GM12878 (cell line): ENCODE data around the gene TRPM3. TPM values are rescaled to one million over a fixed set of nuclear protein-coding genes. Genes with fewer than 3 reads are reported as not detected.

ENCODE experiments used
- ATAC-seq: fragments of 200-7000 bp; cut with Tn5 transposase; 3 replicates; pipeline ENCODE4 v1.9.1; 2020; ENCODE audit warnings: mild to moderate bottlenecking, moderate library complexity
- BruUV-seq: library from RNA; stranded (reverse); fragments of 400-500 nt; replicated peaks from 2 replicates; lab custom pipeline; 2021; lab: Mats Ljungman, UMichigan
- CTCF ChIA-PET: fragments of 300-600 bp; sonication (Branson Sonifier 250); formaldehyde crosslinking; extraction: SDS; loops from one replicate; lab custom pipeline; 2021; ENCODE audit warnings: inconsistent platforms; lab: Yijun Ruan, JAX
- POLR2A ChIA-PET: fragments of 350-600 bp; formaldehyde crosslinking; extraction: SDS; loops from one replicate; lab custom pipeline; 2021; ENCODE audit warnings: inconsistent platforms; lab: Charles Lee
- RAD21 ChIA-PET: fragments of 300-600 bp; sonication (Branson Sonifier 250); formaldehyde crosslinking; loops from one replicate; lab custom pipeline; 2023; ENCODE audit warnings: antibody characterized with exemption; ENCODE audit not compliant: unreplicated experiment; lab: Charles Lee
- SMC1A ChIA-PET: fragments of 300-600 bp; sonication (Branson Sonifier 250); formaldehyde crosslinking; loops from one replicate; lab custom pipeline; 2023; ENCODE audit not compliant: unreplicated experiment, uncharacterized antibody; lab: Charles Lee
- DNase-seq: peaks from one replicate; pipeline ENCODE4 v3.0.0-alpha.2; 2011; ENCODE audit warnings: low read depth, low spot score
- FAIRE-seq: peaks from 3 replicates; lab custom pipeline; 2011; peaks lifted over from hg19 to GRCh38; lab: Jason Lieb, UNC
- H2AFZ ChIP-seq: 2 replicates; pipeline ENCODE4 v1.6.0; 2011; ENCODE audit warnings: low read depth, low read length, control low read depth; ENCODE audit not compliant: control insufficient read depth
- H3K27ac ChIP-seq: 2 replicates; pipeline ENCODE4 v1.5.1; 2011; ENCODE audit warnings: control low read depth; ENCODE audit not compliant: control insufficient read depth, insufficient read depth
- H3K27me3 ChIP-seq, 2 experiments: replicated peaks in 1 of 2; 2 replicates each; pipeline versions ENCODE4 v1.6.0 to v1.6.1; 2011; ENCODE audit warnings: low read length in 1 of 2; ENCODE audit not compliant: control insufficient read depth in 2 of 2, insufficient read depth in 2 of 2
- H3K36me3 ChIP-seq, 2 experiments: 2 replicates each; pipeline ENCODE4 v1.5.1; 2011; ENCODE audit warnings: low read length in 1 of 2; ENCODE audit not compliant: control insufficient read depth in 2 of 2, insufficient read depth in 2 of 2
- H3K4me1 ChIP-seq: 2 replicates; pipeline ENCODE4 v1.6.1; 2011; ENCODE audit warnings: mild to moderate bottlenecking, low read length, moderate library complexity, mixed read lengths; ENCODE audit not compliant: control insufficient read depth, insufficient read depth
- H3K4me2 ChIP-seq: 2 replicates; pipeline ENCODE4 v1.6.0; 2011; ENCODE audit warnings: control low read depth; ENCODE audit not compliant: control insufficient read depth, insufficient read depth
- H3K4me3 ChIP-seq: fragments of 200-600 bp; sonication (generic); 2 replicates; pipeline ENCODE4 v1.5.1; 2016
- H3K79me2 ChIP-seq: 2 replicates; pipeline ENCODE4 v1.6.0; 2011; ENCODE audit warnings: low read length; ENCODE audit not compliant: control insufficient read depth, insufficient read depth
- H3K9ac ChIP-seq: 2 replicates; pipeline ENCODE4 v1.8.0; 2011; ENCODE audit warnings: low read length, control low read depth, mixed read lengths; ENCODE audit not compliant: control insufficient read depth, insufficient read depth
- H3K9me3 ChIP-seq: replicated peaks from 3 replicates; pipeline ENCODE4 v1.5.1; 2011; ENCODE audit warnings: mild to moderate bottlenecking, low read length; ENCODE audit not compliant: control insufficient read depth, insufficient read depth
- H4K20me1 ChIP-seq: 2 replicates; pipeline ENCODE4 v1.6.0; 2011; ENCODE audit not compliant: control insufficient read depth, insufficient read depth
- CBX3 ChIP-seq: fragments of 200-600 bp; sonication (generic); IDR thresholded peaks from 2 replicates; pipeline ENCODE4 v1.6.1; 2016; ENCODE audit warnings: low read depth, borderline replicate concordance
- EGR1 ChIP-seq, 2 experiments: IDR thresholded peaks; 1 replicate in 1 of 2; 2 replicates in 1 of 2; pipeline ENCODE4 v1.6.1; 2011 to 2012; ENCODE audit warnings: low read depth in 2 of 2, low read length in 2 of 2, borderline replicate concordance in 1 of 2, mild to moderate bottlenecking in 1 of 2, moderate library complexity in 1 of 2
- FOXK2 ChIP-seq: fragments of 450-650 bp; IDR thresholded peaks from 2 replicates; pipeline ENCODE4 v1.6.1; 2017; ENCODE audit warnings: mild to moderate bottlenecking, moderate library complexity
- GABPA ChIP-seq: IDR thresholded peaks from 2 replicates; pipeline ENCODE4 v1.6.1; 2014; ENCODE audit warnings: antibody characterized with exemption, low read depth, mild to moderate bottlenecking, inconsistent platforms
- MEF2A ChIP-seq: IDR thresholded peaks from 2 replicates; pipeline ENCODE4 v1.6.1; 2011; ENCODE audit warnings: low read depth, mild to moderate bottlenecking, low read length, moderate library complexity; ENCODE audit not compliant: insufficient read depth
- MTA2 ChIP-seq: fragments of 450-650 bp; IDR thresholded peaks from 2 replicates; pipeline ENCODE4 v1.6.1; 2016; ENCODE audit warnings: low read depth, mild to moderate bottlenecking, moderate library complexity
- POLR2AphosphoS2 ChIP-seq: IDR thresholded peaks from 2 replicates; pipeline ENCODE4 v1.6.1; 2011; ENCODE audit warnings: low read depth, mild to moderate bottlenecking, low read length, improper control_type of control experiment, moderate library complexity
- RFX5 ChIP-seq: IDR thresholded peaks from 2 replicates; pipeline ENCODE4 v1.6.1; 2011; ENCODE audit warnings: low read depth, low read length, improper control_type of control experiment
- WGBS: methylation state at CpG from one replicate; pipeline ENCODE4 v1.1.6; 2016; ENCODE audit warnings: low lambda C conversion rate; ENCODE audit not compliant: insufficient replicate concordance, insufficient coverage; ENCODE audit errors: missing lambda C conversion rate; 5-methylcytosine and 5-hydroxymethylcytosine counted together
- in situ Hi-C: fragments of 300-500 bp; cut with MboI; formaldehyde crosslinking; loops from 9 replicates; pipeline ENCODE4 v1.14.3; 2018; ENCODE audit warnings: mixed read lengths
- intact Hi-C: fragments of 100-400 bp; cut with micrococcal nuclease; formaldehyde crosslinking; loops from one replicate; pipeline ENCODE4 v1.14.2; 2022; ENCODE audit not compliant: unreplicated experiment
- polyA plus RNA-seq, 11 experiments: library from polyadenylated mRNA; depleted of rRNA in 4 of 11; unstranded in 6 of 11; stranded (reverse) in 5 of 11; fragments of >200 nt; fragmentation: Nextera tagmentation in 4 of 11; fragmentation: Illumina TruSeq in 1 of 11; extraction: Ambion mirVana in 4 of 11; extraction: Trizol in 1 of 11; gene quantifications; 1 replicate in 1 of 11; 2 replicates in 10 of 11; pipeline versions ENCODE4 v1.2.1 to v1.2.3, GENCODE V29; 2011 to 2016; ENCODE audit warnings: inconsistent platforms in 2 of 11, missing spikeins in 2 of 11, low read depth in 1 of 11
- total RNA-seq, 4 experiments: library from RNA; depleted of rRNA in 3 of 4; stranded (reverse); fragments of >200 nt in 3 of 4; fragmentation: Illumina TruSeq in 1 of 4; extraction: Trizol in 1 of 4; gene quantifications; 2 replicates each; pipeline versions ENCODE4 v1.2.1 to v1.2.3, GENCODE V29; 2013 to 2021
- TF ChIP-seq, protein P1 (sequence below): fragments of 450-650 bp; formaldehyde crosslinking; IDR thresholded peaks from 2 replicates; pipeline ENCODE4 v1.4.0; 2020; ENCODE audit warnings: mild to moderate bottlenecking, moderate library complexity
- TF ChIP-seq, protein P2 (sequence below): fragments of 450-650 bp; IDR thresholded peaks from 2 replicates; pipeline ENCODE4 v1.6.1; 2018; ENCODE audit warnings: mild to moderate bottlenecking, low read depth, moderate library complexity; ENCODE audit not compliant: partially characterized antibody

TRPM3 gene
- total and polyA plus RNA-seq, 10 of the 15 experiments (the other 5 are each of a cell fraction or from before 2014, with no cell fraction given): not detected

DNA sequence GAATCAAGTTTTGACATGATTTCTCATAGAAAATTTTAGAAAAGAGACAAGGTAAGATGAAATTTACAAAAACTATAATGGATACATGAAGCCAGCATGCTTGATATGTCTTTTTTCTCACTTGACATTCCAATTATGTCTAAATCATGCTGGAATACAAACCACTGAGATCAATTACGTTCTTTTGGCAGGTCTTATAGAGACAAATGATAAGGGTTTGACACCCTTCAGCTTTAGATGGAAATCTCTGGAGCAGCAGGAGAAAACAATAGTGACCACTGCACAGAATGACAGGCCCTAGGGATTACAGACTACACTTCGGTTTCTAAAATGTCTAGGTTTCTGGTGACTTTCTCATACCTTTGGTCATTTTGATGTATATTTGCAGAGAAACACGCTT is 342.9 kb downstream of the TRPM3 start (continued):
- TF ChIP-seq, protein P1, sequence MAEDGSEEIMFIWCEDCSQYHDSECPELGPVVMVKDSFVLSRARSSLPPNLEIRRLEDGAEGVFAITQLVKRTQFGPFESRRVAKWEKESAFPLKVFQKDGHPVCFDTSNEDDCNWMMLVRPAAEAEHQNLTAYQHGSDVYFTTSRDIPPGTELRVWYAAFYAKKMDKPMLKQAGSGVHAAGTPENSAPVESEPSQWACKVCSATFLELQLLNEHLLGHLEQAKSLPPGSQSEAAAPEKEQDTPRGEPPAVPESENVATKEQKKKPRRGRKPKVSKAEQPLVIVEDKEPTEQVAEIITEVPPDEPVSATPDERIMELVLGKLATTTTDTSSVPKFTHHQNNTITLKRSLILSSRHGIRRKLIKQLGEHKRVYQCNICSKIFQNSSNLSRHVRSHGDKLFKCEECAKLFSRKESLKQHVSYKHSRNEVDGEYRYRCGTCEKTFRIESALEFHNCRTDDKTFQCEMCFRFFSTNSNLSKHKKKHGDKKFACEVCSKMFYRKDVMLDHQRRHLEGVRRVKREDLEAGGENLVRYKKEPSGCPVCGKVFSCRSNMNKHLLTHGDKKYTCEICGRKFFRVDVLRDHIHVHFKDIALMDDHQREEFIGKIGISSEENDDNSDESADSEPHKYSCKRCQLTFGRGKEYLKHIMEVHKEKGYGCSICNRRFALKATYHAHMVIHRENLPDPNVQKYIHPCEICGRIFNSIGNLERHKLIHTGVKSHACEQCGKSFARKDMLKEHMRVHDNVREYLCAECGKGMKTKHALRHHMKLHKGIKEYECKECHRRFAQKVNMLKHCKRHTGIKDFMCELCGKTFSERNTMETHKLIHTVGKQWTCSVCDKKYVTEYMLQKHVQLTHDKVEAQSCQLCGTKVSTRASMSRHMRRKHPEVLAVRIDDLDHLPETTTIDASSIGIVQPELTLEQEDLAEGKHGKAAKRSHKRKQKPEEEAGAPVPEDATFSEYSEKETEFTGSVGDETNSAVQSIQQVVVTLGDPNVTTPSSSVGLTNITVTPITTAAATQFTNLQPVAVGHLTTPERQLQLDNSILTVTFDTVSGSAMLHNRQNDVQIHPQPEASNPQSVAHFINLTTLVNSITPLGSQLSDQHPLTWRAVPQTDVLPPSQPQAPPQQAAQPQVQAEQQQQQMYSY (CRISPR knock-in tag): no peak
- TF ChIP-seq MEF2A: no peak

DNA sequence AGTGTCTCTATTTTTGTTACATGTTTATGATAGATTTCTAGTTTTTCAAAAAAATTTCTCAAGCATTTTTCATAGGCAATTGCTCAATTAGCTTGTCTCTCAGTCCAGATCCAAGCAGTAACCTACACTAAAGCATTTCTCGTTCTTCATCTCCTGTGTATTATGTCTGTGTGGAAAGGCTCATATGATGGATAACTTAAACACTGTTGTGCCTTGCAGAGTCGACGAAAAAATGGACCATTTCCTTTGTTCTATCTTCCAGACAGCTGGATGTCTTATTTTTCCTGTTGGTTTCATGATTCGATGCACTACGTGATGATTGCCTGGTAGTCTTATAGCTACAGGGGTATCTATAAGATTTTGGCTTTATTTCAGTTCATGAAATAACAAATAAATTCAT is 347.8 kb downstream of the TRPM3 start:
- ATAC-seq (no peak), DNase-seq (no peak), FAIRE-seq (no peak)
- Histone ChIP-seq H3K27ac (no peak overlapping the region), H3K79me2 (no peaks in the 10 kb centered on the region), H3K4me2 (no peak overlapping the region), H3K27me3 (no peaks in the 10 kb centered on the region; a peak in 1 of 4 replicates), H3K9me3 (no peaks in the 10 kb centered on the region), H3K36me3 (no peaks in the 10 kb centered on the region), H3K4me3 (no peak overlapping the region), H3K9ac (no peak overlapping the region), H4K20me1 (no peaks in the 10 kb centered on the region), H3K4me1 (no peaks in the 10 kb centered on the region), H2AFZ (no peak overlapping the region)
- TF ChIP-seq CBX3 (no peak), RFX5 (no peak), MTA2 (no peak), GABPA (no peak), POLR2AphosphoS2 (no peak), FOXK2 (no peak), EGR1 (IDR thresholded peaks at IDR 0.05; ENCODE audit: borderline replicate concordance in 1 of 2, low read depth in 2 of 2, low read length in 2 of 2) (no peak)
- TF ChIP-seq, protein P2, sequence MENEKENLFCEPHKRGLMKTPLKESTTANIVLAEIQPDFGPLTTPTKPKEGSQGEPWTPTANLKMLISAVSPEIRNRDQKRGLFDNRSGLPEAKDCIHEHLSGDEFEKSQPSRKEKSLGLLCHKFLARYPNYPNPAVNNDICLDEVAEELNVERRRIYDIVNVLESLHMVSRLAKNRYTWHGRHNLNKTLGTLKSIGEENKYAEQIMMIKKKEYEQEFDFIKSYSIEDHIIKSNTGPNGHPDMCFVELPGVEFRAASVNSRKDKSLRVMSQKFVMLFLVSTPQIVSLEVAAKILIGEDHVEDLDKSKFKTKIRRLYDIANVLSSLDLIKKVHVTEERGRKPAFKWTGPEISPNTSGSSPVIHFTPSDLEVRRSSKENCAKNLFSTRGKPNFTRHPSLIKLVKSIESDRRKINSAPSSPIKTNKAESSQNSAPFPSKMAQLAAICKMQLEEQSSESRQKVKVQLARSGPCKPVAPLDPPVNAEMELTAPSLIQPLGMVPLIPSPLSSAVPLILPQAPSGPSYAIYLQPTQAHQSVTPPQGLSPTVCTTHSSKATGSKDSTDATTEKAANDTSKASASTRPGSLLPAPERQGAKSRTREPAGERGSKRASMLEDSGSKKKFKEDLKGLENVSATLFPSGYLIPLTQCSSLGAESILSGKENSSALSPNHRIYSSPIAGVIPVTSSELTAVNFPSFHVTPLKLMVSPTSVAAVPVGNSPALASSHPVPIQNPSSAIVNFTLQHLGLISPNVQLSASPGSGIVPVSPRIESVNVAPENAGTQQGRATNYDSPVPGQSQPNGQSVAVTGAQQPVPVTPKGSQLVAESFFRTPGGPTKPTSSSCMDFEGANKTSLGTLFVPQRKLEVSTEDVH: no peak
- ChIA-PET RAD21 (no interaction called here), SMC1A (no interaction called here), CTCF (interaction anchor here (0.6 kb wide), 1 partner anchor 8 kb away, joined by 3 read pairs; no protein-coding TSS in a partner anchor), POLR2A (no interaction called here)
- intact Hi-C loops: no loop called here
- 18% methylated on average over 5 of the region's 5 CpGs for WGBS
- in situ Hi-C loops: no loop called here
- no TSS peak for BruUV-seq
